Caco-2 (cell line): Measurements from ENCODE around the gene ST8SIA5. TPM values are rescaled to one million over a fixed set of nuclear protein-coding genes. Genes with fewer than 3 reads are reported as not detected.

Source experiments
- BruUV-seq: library from RNA; stranded (reverse); fragments of 400-500 nt; replicated peaks from 2 replicates; lab custom pipeline; 2021; lab: Mats Ljungman, UMichigan
- CTCF ChIA-PET: fragments of 300-600 bp; sonication (Branson Sonifier 250); formaldehyde crosslinking; loops from one replicate; lab custom pipeline; 2022; ENCODE audit warnings: antibody characterized with exemption; lab: Charles Lee
- POLR2A ChIA-PET: fragments of 300-600 bp; sonication (Branson Sonifier 250); formaldehyde crosslinking; loops from one replicate; lab custom pipeline; 2022; ENCODE audit warnings: antibody characterized with exemption; lab: Charles Lee
- DNase-seq, 2 experiments: peaks; one replicate each; pipeline versions ENCODE4 v3.0.0 to v3.0.0-alpha.2; 2020 to 2022
- H3K27me3 ChIP-seq: replicated peaks from 2 replicates; pipeline ENCODE4 v1.6.0; 2011; ENCODE audit warnings: low read length; ENCODE audit not compliant: control insufficient read depth, insufficient read depth
- H3K36me3 ChIP-seq: 2 replicates; pipeline ENCODE4 v1.5.1; 2011; ENCODE audit warnings: low read length; ENCODE audit not compliant: control insufficient read depth, insufficient read depth
- H3K4me1 ChIP-seq: fragments of 250-450 bp; sonication (Bioruptor Pico); 2 replicates; pipeline ENCODE4 v1.5.1; 2020; ENCODE audit warnings: mild to moderate bottlenecking
- H3K4me3 ChIP-seq: 2 replicates; pipeline ENCODE4 v1.5.1; 2011; ENCODE audit warnings: low read depth, mild to moderate bottlenecking, control low read depth, low read length
- H3K9me3 ChIP-seq: fragments of 250-450 bp; sonication (Bioruptor Pico); 2 replicates; pipeline ENCODE4 v1.5.1; 2020; ENCODE audit warnings: mild to moderate bottlenecking, moderate library complexity
- H3K27ac Mint-ChIP-seq: one replicate; pipeline ENCODE4 v1.8.0; 2022; ENCODE audit warnings: mixed read lengths; ENCODE audit not compliant: unreplicated experiment
- H3K27me3 Mint-ChIP-seq: one replicate; pipeline ENCODE4 v1.8.0; 2022; ENCODE audit warnings: mixed read lengths; ENCODE audit not compliant: insufficient read depth, unreplicated experiment
- H3K36me3 Mint-ChIP-seq: one replicate; pipeline ENCODE4 v1.8.0; 2022; ENCODE audit warnings: mild to moderate bottlenecking, mixed read lengths; ENCODE audit not compliant: insufficient read depth, unreplicated experiment
- H3K4me1 Mint-ChIP-seq: one replicate; pipeline ENCODE4 v1.8.0; 2022; ENCODE audit warnings: low read depth, mixed read lengths; ENCODE audit not compliant: unreplicated experiment
- H3K4me3 Mint-ChIP-seq: one replicate; pipeline ENCODE4 v1.8.0; 2022; ENCODE audit warnings: mild to moderate bottlenecking, moderate library complexity, mixed read lengths; ENCODE audit not compliant: unreplicated experiment
- H3K9me3 Mint-ChIP-seq: one replicate; pipeline ENCODE4 v1.8.0; 2022; ENCODE audit warnings: mixed read lengths; ENCODE audit not compliant: unreplicated experiment
- CTCF ChIP-seq, 2 experiments: fragments of 200-600 bp in 1 of 2; IDR thresholded peaks; 1 replicate in 1 of 2; 2 replicates in 1 of 2; pipeline versions ENCODE4 v1.5.1 to v1.8.0; 2011 to 2022; ENCODE audit warnings: antibody characterized with exemption in 1 of 2, control low read depth in 1 of 2, inconsistent platforms in 1 of 2, low read depth in 1 of 2, low read length in 1 of 2, mild to moderate bottlenecking in 1 of 2, moderate library complexity in 1 of 2; ENCODE audit not compliant: insufficient read depth in 1 of 2, severe bottlenecking in 1 of 2, unreplicated experiment in 1 of 2
- intact Hi-C: fragments of 100-400 bp; cut with micrococcal nuclease; formaldehyde crosslinking; loops from one replicate; pipeline ENCODE4 v1.10.0; 2022; ENCODE audit not compliant: unreplicated experiment
- total RNA-seq: library from RNA; stranded (reverse); gene quantifications from 2 replicates; pipeline ENCODE4 v1.2.3, GENCODE V29; 2022

The ST8SIA5 gene
- total RNA-seq, 1 experiment from 2014 or later = not detected

DNA sequence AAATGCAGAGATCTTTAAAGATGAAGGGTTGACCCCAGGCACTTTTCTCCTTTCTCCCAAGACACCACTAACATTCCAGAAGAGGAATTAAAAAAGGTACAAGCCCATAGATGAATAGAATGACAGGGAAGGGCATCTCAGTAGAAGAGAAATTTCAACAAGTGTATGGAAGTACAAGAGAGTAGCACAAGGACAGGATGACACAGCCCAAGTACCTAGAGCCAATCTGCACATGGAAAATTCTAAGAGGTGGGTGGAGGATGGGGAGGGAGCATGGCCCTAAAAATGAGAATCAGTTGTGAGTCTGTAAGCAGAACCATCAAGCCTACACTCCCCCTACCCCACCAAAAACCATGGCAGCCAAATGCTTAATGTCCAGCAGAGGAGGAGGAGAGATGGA, 60.2 kb downstream of the ST8SIA5 start:
- intact Hi-C loops = no loop called here
- H3K4me3 ChIP-seq = no peak overlapping the region
- ChIA-PET CTCF (no interaction called here), POLR2A (no interaction called here)
- no TSS peak for BruUV-seq
- H3K9me3 ChIP-seq = no peaks in the 10 kb centered on the region
- no peaks in the 10 kb centered on the region for H3K36me3 ChIP-seq
- Mint-ChIP-seq H3K9me3 (peaks cover 20% of the 10 kb centered on the region), H3K4me3 (no peak overlapping the region), H3K4me1 (no peaks in the 10 kb centered on the region), H3K27me3 (peaks cover 17% of the 10 kb centered on the region), H3K36me3 (peaks cover 6% of the 10 kb centered on the region), H3K27ac (no peak overlapping the region)
- TF ChIP-seq CTCF (IDR thresholded peaks at IDR 0.05; ENCODE audit: insufficient read depth in 1 of 2, low read depth in 1 of 2, low read length in 1 of 2, severe bottlenecking in 1 of 2, unreplicated experiment in 1 of 2) = no peak
- DNase-seq = no peak
- H3K4me1 ChIP-seq = no peaks in the 10 kb centered on the region
- no peaks in the 10 kb centered on the region for H3K27me3 ChIP-seq

- Histone ChIP-seq H3K4me1 (no peaks in the 10 kb centered on the region), H3K9me3 (no peaks in the 10 kb centered on the region), H3K4me3 (no peak overlapping the region), H3K27me3 (no peaks in the 10 kb centered on the region), H3K36me3 (no peaks in the 10 kb centered on the region)
- H3K27me3 Mint-ChIP-seq = peaks cover 17% of the 10 kb centered on the region
- DNase-seq = no peak
- intact Hi-C loops = no loop called here
- no peak for TF ChIP-seq CTCF (IDR thresholded peaks at IDR 0.05; ENCODE audit: insufficient read depth in 1 of 2, low read depth in 1 of 2, low read length in 1 of 2, severe bottlenecking in 1 of 2, unreplicated experiment in 1 of 2)
- ChIA-PET CTCF (no interaction called here), POLR2A (no interaction called here)
- H3K4me3 Mint-ChIP-seq = no peak overlapping the region
- BruUV-seq = no TSS peak
- no peaks in the 10 kb centered on the region for H3K4me1 Mint-ChIP-seq
- H3K27ac Mint-ChIP-seq = no peak overlapping the region
- H3K36me3 Mint-ChIP-seq = peaks cover 6% of the 10 kb centered on the region
- H3K9me3 Mint-ChIP-seq = peaks cover 20% of the 10 kb centered on the region
Measured at GRCh38 chr18:46696268-46696667, 60.6 kb downstream of the ST8SIA5 start.

GRCh38 chr18:46693996-46694395, 62.9 kb downstream of the ST8SIA5 start:
- Mint-ChIP-seq H3K4me1 (no peaks in the 10 kb centered on the region), H3K27ac (no peak overlapping the region), H3K4me3 (no peak overlapping the region), H3K27me3 (peaks cover 17% of the 10 kb centered on the region), H3K9me3 (peaks cover 20% of the 10 kb centered on the region), H3K36me3 (peaks cover 6% of the 10 kb centered on the region)
- DNase-seq = no peak
- intact Hi-C loops = no loop called here
- Histone ChIP-seq H3K36me3 (no peaks in the 10 kb centered on the region), H3K9me3 (no peaks in the 10 kb centered on the region), H3K4me3 (no peak overlapping the region), H3K4me1 (no peaks in the 10 kb centered on the region), H3K27me3 (no peaks in the 10 kb centered on the region)
- POLR2A ChIA-PET = no interaction called here
- TF ChIP-seq CTCF (IDR thresholded peaks at IDR 0.05; ENCODE audit: insufficient read depth in 1 of 2, low read depth in 1 of 2, low read length in 1 of 2, severe bottlenecking in 1 of 2, unreplicated experiment in 1 of 2) = no peak
- CTCF ChIA-PET = no interaction called here
- no TSS peak for BruUV-seq
